Liver (tissue), 3 donors: ENCODE data around the gene RUFY1.
"Not testable (repeated sequence)": the region's sequence is repeated elsewhere in the genome, so short reads cannot be mapped to it uniquely, and the experiment has no call there.

Experiments used
- FOXA1 ChIP-seq: IDR thresholded peaks from 2 replicates; pipeline ENCODE4 v1.6.1; 2016; ENCODE audit warnings: antibody characterized with exemption
- FOXA2 ChIP-seq: IDR thresholded peaks from 2 replicates; pipeline ENCODE4 v1.6.1; 2016; ENCODE audit warnings: antibody characterized with exemption
- GABPA ChIP-seq, 2 donors: IDR thresholded peaks in 1 of 2; conservative IDR thresholded peaks in 1 of 2; 2 replicates each; pipeline ENCODE4 v1.6.1; 2016; ENCODE audit warnings: antibody characterized with exemption in 2 of 2, mild to moderate bottlenecking in 1 of 2, moderate library complexity in 1 of 2
- HNF4G ChIP-seq: IDR thresholded peaks from 2 replicates; pipeline ENCODE4 v1.6.1; 2016; ENCODE audit warnings: antibody characterized with exemption
- JUND ChIP-seq, 2 donors: IDR thresholded peaks; 2 replicates each; pipeline ENCODE4 v1.6.1; 2016; ENCODE audit warnings: antibody characterized with exemption in 2 of 2
- NR2F2 ChIP-seq: IDR thresholded peaks from 2 replicates; pipeline ENCODE4 v1.6.1; 2016; ENCODE audit warnings: antibody characterized with exemption
- RAD21 ChIP-seq, 2 donors: IDR thresholded peaks; 2 replicates each; pipeline ENCODE4 v1.6.1; 2016; ENCODE audit warnings: antibody characterized with exemption in 2 of 2, mild to moderate bottlenecking in 2 of 2
- SP1 ChIP-seq: IDR thresholded peaks from 2 replicates; pipeline ENCODE4 v1.6.1; 2018; ENCODE audit warnings: antibody characterized with exemption, mild to moderate bottlenecking
- TAF1 ChIP-seq: conservative IDR thresholded peaks from 2 replicates; pipeline ENCODE4 v1.6.1; 2016; ENCODE audit warnings: antibody characterized with exemption, mild to moderate bottlenecking
- TF ChIP-seq, protein P1 (sequence below): fragments of 150-350 bp; IDR thresholded peaks from 2 replicates; pipeline ENCODE4 v1.5.1; 2017; ENCODE audit warnings: improper control_type of control experiment, low read depth, low read length; ENCODE audit not compliant: missing input control
- TF ChIP-seq, protein P2 (sequence below): IDR thresholded peaks from 2 replicates; pipeline ENCODE4 v1.6.1; 2016; ENCODE audit warnings: antibody characterized with exemption
- TF ChIP-seq, protein P3 (sequence below): IDR thresholded peaks from 2 replicates; pipeline ENCODE4 v1.6.1; 2016; ENCODE audit warnings: antibody characterized with exemption
- TF ChIP-seq, protein P4 (sequence below): IDR thresholded peaks from 2 replicates; pipeline ENCODE4 v1.6.1; 2016; ENCODE audit warnings: antibody characterized with exemption, mild to moderate bottlenecking
- TF ChIP-seq, protein P5 (sequence below): IDR thresholded peaks from 2 replicates; pipeline ENCODE4 v1.6.1; 2016; ENCODE audit warnings: antibody characterized with exemption
- donor health status: healthy.
- donor health status: healthy.

DNA sequence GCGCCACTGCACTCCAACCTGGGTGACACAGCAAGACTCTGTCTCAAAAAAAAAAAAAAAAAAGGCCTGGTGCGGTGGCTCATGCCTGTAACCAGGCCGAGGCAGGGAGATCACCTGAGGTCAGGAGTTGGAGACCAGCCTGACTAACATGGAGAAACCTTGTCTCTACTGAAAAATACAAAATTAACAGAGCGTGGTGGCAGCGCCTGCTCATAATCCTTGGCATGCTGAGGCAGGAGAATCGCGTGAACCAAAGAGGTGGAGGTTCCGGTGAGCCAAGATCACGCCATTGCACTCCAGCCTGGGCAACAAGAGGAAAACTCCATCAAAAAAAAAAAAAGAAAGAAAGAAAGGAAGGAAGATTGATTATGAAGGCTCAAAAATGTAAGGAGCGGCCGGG is 88.9 kb downstream of the RUFY1 start:
- TF ChIP-seq, protein P1, sequence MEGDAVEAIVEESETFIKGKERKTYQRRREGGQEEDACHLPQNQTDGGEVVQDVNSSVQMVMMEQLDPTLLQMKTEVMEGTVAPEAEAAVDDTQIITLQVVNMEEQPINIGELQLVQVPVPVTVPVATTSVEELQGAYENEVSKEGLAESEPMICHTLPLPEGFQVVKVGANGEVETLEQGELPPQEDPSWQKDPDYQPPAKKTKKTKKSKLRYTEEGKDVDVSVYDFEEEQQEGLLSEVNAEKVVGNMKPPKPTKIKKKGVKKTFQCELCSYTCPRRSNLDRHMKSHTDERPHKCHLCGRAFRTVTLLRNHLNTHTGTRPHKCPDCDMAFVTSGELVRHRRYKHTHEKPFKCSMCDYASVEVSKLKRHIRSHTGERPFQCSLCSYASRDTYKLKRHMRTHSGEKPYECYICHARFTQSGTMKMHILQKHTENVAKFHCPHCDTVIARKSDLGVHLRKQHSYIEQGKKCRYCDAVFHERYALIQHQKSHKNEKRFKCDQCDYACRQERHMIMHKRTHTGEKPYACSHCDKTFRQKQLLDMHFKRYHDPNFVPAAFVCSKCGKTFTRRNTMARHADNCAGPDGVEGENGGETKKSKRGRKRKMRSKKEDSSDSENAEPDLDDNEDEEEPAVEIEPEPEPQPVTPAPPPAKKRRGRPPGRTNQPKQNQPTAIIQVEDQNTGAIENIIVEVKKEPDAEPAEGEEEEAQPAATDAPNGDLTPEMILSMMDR: not testable (repeated sequence)
- TF ChIP-seq JUND (IDR thresholded peaks at IDR 0.05); GABPA (IDR thresholded peaks at IDR 0.05 in 1 of 2, conservative IDR thresholded peaks at IDR 0.05 in 1 of 2); HNF4G; TAF1; RAD21 (IDR thresholded peaks at IDR 0.05); FOXA1; NR2F2; SP1; FOXA2: not testable (repeated sequence)
- TF ChIP-seq, protein P2, sequence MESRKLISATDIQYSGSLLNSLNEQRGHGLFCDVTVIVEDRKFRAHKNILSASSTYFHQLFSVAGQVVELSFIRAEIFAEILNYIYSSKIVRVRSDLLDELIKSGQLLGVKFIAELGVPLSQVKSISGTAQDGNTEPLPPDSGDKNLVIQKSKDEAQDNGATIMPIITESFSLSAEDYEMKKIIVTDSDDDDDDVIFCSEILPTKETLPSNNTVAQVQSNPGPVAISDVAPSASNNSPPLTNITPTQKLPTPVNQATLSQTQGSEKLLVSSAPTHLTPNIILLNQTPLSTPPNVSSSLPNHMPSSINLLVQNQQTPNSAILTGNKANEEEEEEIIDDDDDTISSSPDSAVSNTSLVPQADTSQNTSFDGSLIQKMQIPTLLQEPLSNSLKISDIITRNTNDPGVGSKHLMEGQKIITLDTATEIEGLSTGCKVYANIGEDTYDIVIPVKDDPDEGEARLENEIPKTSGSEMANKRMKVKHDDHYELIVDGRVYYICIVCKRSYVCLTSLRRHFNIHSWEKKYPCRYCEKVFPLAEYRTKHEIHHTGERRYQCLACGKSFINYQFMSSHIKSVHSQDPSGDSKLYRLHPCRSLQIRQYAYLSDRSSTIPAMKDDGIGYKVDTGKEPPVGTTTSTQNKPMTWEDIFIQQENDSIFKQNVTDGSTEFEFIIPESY: not testable (repeated sequence)
- TF ChIP-seq, protein P3, sequence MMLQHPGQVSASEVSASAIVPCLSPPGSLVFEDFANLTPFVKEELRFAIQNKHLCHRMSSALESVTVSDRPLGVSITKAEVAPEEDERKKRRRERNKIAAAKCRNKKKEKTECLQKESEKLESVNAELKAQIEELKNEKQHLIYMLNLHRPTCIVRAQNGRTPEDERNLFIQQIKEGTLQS: not testable (repeated sequence)
- TF ChIP-seq, protein P4, sequence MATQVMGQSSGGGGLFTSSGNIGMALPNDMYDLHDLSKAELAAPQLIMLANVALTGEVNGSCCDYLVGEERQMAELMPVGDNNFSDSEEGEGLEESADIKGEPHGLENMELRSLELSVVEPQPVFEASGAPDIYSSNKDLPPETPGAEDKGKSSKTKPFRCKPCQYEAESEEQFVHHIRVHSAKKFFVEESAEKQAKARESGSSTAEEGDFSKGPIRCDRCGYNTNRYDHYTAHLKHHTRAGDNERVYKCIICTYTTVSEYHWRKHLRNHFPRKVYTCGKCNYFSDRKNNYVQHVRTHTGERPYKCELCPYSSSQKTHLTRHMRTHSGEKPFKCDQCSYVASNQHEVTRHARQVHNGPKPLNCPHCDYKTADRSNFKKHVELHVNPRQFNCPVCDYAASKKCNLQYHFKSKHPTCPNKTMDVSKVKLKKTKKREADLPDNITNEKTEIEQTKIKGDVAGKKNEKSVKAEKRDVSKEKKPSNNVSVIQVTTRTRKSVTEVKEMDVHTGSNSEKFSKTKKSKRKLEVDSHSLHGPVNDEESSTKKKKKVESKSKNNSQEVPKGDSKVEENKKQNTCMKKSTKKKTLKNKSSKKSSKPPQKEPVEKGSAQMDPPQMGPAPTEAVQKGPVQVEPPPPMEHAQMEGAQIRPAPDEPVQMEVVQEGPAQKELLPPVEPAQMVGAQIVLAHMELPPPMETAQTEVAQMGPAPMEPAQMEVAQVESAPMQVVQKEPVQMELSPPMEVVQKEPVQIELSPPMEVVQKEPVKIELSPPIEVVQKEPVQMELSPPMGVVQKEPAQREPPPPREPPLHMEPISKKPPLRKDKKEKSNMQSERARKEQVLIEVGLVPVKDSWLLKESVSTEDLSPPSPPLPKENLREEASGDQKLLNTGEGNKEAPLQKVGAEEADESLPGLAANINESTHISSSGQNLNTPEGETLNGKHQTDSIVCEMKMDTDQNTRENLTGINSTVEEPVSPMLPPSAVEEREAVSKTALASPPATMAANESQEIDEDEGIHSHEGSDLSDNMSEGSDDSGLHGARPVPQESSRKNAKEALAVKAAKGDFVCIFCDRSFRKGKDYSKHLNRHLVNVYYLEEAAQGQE: not testable (repeated sequence)
- TF ChIP-seq, protein P5, sequence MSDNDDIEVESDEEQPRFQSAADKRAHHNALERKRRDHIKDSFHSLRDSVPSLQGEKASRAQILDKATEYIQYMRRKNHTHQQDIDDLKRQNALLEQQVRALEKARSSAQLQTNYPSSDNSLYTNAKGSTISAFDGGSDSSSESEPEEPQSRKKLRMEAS: not testable (repeated sequence)
